Kidney capillary endothelial cell (primary cell): ENCODE results near the gene LHX5.

ENCODE experiments used
- DNase-seq: peaks from one replicate; pipeline ENCODE4 v3.0.0-alpha.2; 2018; ENCODE audit warnings: low spot score

LHX5 gene

DNA sequence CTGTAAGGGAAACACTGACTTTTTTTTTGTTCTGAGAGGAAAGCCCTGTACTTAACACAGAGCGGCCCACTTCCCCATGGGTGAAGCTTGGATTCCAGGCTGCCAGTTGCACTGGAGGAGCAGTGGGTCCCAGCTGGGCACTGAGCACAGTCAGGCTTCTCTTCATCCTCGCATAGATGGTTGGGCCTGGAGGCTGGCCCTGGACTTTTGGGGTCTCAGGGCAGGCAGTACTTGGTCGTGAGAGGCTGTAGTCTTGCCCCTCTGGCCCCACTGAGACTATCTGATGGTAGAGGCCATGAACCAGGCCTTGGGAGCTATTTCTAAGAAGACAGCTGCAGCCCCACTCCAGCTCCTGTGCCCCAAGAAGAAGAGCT lies 6.2 kb upstream of the LHX5 start:
- DNase-seq = no peak

DNA sequence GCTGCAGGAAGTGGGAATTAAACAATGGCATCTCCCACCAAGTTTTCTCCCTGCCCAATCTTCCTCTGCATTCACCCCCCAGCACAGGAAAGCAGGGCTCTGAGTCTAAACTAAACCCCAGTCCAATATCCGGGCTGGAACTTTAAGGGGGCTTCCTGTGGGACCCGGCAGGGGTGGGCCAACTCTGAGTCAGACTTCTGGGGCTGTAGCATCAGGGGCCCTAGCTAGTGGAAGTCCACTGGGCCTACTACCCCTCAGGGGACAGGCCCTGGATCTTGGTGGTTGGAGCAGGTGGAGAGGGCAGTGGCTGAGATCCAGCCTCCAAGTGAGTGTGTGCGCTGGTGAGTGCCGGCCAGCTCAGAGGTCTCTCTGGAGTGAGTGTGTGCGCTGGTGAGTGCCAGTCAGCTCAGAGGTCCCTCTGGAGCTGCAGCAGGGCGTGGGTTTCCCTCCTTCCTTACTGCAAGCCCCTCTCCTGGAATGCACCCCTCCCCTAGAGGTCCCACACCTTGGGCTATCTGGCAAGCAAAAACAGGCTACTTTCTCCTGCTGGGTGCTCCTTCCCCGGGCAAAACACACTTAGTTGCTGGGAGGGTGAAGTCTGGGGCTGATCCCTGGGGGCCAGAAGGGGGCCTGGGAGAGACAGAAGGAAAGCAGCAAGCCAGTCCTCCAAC lies 5.6 kb upstream of the LHX5 start:
- DNase-seq = no peak

DNA sequence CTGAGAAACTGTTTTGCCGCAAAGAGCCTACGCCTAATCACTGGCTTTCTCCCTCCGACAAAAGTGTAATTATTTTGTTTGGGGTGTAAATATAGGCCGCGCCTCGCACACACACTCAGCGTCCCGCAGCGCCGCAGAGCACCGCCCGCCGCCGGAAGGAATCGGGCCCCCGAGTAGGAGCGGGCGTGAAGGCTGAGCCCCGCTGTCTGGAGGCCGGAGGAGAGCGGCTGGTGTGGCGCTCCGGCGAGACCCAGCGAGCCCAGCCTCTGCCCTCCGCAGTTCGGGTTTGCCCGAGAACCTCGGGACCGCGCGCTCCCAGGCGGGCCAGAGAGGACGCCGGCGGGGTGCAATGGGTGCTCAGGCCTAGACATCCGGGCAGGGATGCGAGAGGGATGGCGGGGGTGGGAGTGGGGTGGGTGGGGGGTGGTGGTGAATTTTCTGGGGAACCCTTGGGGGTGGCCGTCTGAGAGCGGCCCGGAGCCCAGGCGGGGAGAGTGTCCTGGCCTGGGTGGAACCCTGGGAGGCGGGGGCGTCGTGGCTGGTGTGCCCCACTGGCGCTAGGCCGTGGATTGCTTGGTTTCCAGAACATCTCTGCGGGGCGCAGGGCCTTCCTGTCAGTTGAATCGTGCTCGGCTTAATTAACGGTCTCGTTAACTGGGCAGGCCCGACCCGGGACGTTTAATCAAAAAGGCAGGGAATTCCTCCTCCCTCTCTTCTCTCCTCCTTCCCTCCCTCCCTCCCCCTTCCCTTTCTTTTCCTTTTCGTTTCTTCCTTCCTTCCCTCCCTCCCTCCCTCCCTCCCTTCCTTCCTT lies 4.7 kb upstream of the LHX5 start:
- no peak for DNase-seq

DNA sequence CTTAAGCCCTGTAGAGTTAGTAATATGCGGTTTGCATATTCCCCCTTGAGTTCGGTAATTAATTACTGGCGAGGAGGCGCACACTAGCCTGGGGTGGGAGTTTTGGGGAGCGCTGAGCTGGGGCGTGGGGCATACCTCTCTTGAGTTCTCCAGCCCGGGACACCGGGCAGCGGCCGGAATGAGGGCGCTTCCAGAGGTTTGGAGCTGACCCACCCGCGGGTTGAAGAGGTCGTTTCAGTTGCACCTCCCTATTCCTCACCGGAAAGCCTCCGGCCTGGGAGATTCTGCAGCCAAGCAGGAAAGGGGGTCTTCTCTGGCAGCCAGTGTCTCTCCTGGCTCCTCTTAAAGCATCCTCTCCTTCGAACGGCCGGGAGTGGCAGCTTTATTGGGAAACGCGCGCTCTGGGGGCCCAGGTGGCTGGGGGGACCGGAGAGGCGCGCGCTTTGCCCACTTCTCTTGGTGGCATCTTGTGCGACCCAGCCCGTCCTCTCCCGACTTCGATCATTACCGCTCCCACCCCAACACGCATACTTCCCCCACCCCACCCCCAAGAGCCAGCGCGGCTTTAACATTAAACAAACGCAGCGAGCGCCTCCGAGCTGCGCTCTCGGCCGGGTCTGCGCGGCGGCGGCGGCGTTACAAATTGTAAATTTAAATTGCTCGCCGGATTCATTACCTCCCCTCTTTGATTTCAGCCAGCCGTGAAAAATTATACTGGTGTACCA lies 3.9 kb upstream of the LHX5 start:
- DNase-seq = no peak

DNA sequence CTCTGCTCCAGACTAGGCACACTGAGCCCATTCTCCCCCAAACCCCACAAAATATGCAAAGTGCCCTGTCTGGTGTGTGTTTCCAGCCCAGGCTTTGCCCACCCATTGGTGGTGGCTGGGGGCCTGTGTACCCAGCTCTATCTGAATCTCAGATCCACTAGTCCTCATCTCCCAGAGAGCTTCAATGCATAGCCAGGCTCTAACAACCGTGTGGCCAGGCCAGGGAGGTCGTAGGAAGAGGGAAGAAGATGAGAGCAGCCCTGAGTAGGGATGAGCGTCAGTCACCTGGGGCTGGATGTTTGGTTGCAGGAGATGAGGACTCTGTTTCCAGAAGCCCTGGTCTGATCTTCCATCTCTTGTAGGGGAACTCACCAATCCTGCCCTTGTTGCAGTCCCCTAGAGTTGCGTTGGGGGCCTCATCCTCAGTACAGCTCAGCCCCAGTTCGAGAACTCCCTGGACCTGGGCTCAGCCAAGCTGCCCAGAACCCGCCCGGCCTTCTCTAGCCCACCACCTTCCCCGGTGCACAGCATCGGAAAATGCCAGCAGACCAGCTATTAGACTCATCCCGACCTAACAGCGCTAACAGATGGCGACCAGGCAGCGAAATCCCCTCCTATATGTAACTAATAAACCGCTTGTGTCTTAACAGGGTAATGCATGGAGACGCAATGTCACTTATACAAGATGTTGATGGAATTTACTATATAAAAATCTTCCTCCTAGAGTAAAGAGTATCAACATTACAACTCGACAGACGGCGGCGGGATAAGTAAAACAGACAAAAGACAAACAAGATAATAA lies 3.2 kb upstream of the LHX5 start:
- DNase-seq = no peak

DNA sequence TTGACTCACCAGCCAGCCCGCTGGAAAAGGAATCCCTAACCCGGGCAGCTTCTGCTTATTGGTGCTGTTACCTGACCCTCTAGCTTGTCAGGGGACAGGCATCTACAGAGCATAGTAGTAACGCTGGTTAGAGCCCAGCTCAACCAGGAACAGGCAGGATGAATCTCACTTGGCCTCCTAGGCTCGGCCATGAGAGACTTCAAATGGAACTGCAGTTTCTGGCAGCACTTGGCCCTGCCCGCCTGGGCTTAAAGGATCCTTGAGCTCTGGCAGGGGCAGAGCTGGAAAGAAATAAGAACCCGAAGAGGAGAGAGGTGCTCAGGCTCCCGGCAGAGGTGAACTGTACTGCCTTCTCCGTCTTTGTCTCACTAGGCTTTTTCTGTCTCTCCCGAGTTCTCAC lies 2.3 kb upstream of the LHX5 start:
- no peak for DNase-seq

DNA sequence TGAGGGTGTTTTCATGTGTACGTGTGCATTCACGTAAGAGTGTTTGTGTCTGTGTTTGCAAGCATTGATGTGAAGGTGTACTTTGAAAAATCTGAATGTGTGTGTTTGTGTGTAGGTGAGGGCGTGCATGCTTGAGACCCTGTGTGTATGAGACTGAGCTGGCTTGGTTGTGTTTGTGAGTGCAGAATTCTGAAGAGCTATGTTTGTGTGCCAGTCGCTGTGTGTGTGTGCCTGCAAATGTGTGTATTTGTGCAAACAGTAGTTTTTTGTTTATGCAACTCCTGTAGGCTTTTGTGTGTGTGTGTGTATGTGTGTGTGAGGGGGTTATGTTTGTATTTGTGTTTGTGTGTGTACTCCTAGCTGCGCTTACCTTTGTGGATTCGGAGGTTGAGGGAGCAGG lies 1.7 kb upstream of the LHX5 start:
- no peak for DNase-seq

DNA sequence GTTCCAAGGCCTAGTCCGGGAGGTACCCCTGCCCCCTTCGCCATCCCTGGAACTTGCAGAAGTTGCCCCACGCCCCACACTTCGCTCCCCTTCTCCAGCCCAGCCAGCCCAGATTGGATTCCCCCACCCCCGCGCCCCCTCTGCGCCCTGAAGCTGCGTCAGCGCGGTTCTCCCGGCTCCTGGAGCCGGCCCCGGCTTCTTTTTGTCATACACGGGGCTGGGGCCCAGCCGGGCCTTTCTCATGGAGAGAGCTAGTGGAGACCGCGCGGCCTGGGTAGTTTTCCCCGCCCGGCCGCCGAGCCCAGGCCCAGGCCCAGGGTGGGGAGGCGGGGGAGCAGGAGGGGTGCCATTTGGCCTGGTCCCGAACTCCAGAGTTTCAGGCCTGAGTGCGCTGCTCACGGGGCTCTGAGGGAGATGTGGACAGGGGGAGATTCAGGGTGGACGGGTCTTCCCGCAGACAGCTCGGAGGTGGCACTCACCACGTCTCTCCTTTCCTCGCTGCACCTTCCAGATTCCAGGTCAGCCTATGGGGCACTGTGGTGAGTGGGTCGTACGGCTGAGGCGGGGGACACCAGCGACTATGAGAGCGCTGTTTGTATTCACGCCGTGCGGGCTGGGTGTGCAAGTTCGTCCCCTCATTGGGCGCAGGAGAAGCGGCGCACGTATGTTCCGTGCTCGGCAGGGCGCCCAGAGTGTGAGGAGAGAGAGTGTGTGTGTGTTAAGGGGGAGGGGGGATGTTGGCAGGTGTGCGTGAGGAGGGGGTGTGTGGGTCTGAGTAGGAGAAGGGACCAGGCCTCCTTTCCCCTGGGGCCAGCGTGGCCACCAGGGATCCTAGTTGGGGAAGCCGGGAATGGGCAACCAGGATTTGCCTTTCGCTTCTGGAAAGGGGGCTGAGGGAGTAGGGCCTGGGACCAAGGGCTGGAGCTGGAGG lies 785 bp upstream of the LHX5 start:
- DNase-seq = no peak

DNA sequence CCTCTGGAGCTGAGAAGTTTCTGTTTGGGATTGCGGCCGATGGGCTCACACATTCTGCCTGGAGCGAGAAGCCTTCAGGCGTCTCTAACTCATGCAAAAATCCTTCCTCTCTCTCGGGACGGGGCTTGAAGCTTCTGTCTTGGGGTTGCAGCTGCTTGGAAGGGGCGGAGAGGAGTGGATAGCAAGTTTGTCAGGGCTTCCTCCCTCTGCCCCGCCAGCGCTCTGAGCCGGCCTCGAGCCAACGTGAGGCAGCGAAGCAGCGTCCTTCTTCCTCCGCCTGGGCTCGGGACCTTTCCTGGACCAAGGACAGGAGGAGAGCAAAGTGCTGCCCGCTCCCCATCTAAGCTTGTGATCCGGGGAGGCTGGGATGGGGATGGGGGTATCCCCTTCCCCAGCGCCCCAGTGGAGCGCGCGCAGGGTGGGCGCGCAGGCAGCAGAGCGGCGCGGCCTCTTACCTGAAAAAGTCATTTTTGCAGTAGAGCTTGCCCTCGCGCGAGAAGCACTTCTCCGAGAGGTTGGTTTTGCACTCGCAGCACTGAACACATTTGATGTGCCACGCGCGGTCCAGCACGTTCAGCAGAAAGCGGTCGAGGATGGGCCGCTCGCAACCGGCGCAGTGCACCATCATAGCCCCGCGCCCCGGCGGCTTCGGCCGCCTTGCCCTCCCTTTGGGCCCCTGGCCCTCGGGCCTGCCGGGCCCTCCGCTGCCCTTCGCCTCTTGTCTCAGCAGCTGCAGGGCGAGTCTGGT lies 626 bp downstream of the LHX5 start:
- no peak for DNase-seq

DNA sequence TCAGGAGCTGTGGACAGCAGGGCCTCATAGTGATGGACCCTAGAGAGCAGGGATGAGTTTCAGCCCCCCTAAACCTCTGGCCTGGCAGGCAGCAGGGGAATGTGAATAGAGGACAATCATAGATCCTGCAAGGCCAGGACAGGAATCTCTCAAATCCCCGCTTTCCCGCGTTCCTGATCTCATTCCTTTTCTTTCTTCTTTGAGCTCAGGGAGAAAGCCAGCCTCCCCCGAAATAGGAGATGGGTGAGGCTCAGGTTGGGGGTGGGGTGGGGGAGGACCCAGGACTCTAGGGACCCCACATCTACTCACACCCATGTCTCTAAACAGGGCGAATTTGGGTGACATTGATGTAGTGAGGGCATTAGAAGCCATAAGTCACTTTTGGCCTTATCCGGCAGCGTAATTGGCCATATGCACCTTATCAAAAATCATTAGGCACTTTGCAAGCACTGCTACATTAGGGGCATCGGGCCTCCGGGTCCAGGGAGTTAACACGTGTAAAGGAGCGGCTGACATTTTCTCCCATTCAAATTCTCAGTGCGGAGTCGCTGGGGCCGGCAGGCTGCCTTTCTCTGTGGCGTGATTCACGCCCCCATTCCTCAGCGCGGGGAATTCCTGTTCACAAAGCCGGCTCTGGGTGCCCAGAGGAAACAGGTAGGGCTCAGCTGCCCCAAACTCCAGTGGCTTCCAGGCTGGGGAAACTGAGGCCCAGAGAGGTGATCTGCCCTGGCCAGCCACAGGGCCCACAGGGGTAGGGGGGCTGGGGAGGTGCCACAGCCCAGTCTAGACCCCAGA lies 1.5 kb downstream of the LHX5 start:
- DNase-seq = no peak

DNA sequence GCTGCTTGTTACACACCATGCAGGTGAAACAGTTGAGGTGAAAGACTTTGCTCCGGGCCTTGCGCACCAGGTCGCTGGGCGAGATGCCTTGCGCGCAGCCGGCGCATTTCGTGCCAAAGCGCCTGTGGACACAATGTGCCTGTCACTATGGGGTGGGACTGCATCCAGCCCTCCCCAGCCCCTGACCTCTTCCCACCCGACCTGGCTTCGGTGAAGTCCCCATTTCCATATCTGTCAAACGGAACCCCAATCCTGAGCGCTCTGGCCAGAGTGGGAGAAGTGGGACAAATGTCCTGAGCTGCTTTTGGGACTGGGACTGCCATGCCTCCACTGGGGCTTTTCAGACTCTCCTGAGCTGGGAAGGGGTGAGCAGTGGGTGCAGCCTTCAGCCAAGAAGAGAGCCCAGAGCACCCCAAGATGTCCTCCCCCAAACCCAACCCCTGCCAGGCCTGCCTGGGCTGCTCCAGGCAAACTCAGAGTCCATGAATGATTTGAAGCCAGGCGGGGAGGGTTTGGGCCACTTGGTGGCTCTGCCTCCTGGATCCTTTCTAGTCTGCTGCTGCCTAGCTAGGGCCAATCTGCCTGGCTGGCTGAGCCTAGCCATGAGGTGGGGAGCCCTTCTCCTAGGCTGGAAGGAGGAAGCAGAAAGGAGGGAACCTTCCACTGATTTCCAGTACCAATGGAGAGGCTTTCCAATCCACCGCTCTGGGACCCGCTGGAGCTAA lies 2.3 kb downstream of the LHX5 start:
- no peak for DNase-seq

DNA sequence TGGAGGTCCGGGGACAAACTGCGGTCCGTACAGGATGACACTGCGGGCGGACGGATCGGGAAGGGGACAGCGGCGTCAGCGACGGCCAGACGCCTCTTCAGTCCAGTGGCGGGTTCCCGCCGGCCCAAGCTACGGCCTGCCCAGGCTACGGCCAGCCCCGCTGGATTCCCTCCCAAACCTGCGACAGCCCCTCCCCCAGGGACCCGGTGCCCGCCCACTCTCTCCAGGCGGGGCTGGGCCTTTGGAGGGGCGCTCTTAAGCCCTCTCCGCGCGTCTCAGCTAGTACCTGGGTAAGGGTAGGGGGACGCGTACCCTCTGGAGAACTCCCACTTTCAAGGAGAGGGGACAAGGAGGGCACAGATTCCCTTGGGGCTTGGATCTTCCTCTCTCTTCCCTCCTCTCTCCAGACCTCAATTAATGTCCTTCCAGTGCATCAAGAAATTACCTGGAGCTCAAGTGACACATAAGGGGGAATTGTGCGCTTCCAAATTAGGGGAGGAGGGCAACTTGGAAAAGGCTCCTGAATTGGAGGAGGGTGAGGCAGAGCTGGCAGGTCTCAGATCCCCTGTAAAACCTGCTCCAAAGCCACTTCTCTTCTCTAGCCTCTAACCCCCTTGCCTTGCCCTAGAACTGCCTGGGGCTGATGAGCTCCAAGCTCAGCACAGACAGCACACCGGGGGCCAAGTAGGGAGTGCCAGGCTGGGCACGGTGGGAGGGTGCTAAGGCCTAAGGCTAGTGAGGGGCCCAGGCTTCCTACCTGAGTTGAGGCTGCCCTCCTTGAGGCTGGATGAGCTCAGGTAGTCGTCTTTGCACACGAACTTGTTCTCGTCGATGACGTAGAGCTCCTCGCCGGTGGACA lies 3.1 kb downstream of the LHX5 start:
- DNase-seq = no peak

DNA sequence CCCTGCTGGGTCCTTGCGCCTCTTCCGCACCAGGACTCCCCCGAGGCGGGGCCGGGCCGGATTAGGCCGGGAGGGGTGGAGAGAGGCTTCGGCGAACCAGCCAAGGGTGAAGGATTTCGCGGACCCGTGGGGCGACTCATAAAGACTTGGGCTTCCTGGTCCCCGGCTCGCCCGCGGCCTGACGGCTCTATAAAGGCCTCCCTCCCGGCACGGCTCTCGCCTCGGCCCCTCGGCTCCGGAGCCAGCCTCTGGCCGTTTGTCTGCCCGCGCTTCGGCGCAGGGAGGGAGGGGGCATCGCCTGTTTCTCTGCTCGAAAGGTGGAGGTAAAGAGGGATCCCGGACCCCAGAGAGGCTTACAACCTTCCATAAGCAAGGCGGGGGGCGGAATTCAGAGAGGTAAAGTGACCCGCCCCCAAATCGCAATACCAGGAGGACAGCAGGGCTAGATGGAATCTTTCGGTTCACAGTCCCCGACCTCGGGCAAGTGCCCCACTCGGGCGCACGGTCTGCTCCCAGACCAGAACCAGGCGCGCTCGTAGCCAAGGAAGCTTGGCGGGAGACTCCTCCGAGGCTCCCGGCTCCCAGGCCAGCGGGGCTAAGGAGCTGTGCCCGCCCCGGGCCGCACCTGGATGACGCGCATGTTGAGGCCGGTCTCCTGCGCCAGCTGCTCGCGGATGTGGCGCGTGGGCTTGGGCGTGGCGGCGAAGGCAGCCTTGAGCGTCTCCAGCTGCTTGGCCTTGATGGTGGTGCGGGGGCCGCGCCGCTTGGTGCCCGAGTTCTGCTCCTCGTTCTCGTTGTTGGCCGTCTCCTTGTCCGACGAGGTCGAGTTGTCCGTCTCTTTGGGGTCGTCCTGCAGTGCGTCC lies 3.9 kb downstream of the LHX5 start:
- no peak for DNase-seq

DNA sequence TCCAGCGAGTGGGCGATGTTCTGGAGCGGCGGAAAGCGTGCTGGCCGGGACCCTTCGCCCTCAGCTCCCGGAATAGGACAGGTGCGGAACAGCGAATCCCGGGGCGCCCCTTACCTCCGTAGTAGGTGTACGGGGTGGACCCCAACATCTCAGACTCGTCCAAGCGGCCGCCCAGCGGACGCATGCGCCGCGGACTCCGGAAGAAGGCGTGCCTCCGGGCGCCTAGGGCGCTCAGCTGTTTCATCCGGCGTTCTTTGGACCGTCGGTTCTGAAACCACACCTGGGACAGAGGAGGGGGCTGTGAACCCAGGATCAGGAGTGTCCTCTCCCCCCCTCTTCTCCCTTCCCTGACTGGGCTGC lies 4.5 kb downstream of the LHX5 start:
- no peak for DNase-seq

DNA sequence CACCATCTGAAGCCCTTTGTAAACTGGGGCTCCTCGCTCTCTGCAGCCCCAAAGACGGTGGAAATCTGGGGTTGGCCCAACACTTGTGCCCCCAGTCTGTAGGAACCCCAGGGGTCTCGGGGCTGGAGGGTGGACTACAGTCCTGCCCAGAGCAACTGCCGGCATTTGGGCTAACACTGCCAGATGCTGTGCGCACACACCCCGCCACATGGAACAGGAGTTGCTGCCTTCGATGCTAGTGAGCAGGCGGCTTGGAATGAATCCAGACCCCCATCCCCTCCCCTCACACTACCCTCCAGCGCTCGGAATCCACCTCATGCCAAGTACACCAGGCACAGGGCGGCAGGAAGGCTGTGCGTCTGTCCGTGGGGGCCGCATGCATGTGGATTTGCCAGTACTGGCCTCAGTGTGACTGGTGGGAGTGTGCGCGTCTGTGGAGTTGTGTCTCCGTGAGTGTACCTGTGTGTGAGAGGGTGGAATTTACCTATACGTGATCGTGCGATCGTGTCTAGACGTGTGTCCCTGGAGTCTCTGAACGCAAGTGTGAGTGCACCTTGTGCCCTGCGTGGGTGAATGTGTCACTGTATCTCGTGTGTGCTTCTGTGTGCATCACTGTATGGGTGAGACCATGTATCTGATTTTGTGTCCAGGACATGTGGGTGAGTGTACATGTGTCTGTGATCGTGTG lies 5.1 kb downstream of the LHX5 start:
- DNase-seq = no peak

DNA sequence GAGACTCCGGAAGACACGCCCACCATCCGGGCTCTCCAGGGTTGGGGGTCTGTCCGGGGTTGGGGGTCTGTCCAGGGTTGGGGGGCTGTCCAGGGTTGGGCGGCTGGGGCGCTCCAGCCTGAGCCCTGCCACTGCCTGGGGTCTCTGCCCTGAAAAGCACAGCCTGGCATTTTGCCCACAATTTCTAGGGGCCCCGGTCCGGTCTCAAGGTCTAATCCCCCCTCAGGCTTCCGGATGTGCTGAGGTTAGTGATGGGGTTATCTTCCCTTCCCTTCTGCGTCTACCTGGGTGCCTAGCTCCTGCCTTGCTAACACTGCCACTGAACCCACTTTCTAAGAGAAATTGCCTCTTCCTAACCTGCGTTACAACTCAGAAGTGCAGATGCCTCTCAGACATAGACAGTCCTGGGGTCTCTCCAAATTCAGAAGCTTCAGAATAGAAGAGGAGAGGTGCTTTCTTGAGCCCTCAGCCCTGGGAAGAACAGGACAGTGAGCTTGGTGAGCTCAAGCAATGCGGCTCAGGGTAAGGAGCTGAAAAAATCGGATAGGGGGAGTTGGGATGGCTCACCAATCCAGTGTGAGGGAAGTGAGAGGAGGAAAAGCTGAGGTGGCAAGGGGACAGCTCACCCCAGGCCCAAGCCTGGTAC lies 5.7 kb downstream of the LHX5 start:
- DNase-seq = no peak
